Smooth muscle cell of the brain vasculature (primary cell): ENCODE measurements around the gene CFAP221.

Source experiments
- DNase-seq: peaks from one replicate; pipeline ENCODE4 v3.0.0-alpha.2; 2012; ENCODE audit warnings: low read depth, low spot score

Gene CFAP221

GRCh38 chr2:119644186-119644585 is 99.9 kb downstream of the CFAP221 start:
- DNase-seq, result no peak

- DNase-seq, result no peak
Observed at GRCh38 chr2:119645173-119645855, 101.1 kb downstream of the CFAP221 start.

- DNase-seq, result no peak
Observed at GRCh38 chr2:119646149-119646548, 101.9 kb downstream of the CFAP221 start.

GRCh38 chr2:119647440-119648169 is 103.4 kb downstream of the CFAP221 start:
- DNase-seq, result no peak

- no peak for DNase-seq
Observed at GRCh38 chr2:119649364-119649917, 105.2 kb downstream of the CFAP221 start.

GRCh38 chr2:119650206-119650605 is 106.0 kb downstream of the CFAP221 start:
- no peak for DNase-seq

GRCh38 chr2:119650846-119651370 is 106.7 kb downstream of the CFAP221 start:
- DNase-seq, result no peak

- no peak for DNase-seq
Observed at GRCh38 chr2:119657466-119658145, 113.4 kb downstream of the CFAP221 start.

- DNase-seq, result no peak
Observed at GRCh38 chr2:119659601-119660342, 115.5 kb downstream of the CFAP221 start.

- DNase-seq, result no peak
Observed at GRCh38 chr2:119660343-119660658, 116.1 kb downstream of the CFAP221 start.

GRCh38 chr2:119662297-119662696 is 118.0 kb downstream of the CFAP221 start:
- no peak for DNase-seq

GRCh38 chr2:119668546-119668945 is 124.3 kb downstream of the CFAP221 start:
- DNase-seq, result no peak

GRCh38 chr2:119671016-119671415 is 126.8 kb downstream of the CFAP221 start:
- DNase-seq, result no peak

- no peak for DNase-seq
Observed at GRCh38 chr2:119671752-119672151, 127.5 kb downstream of the CFAP221 start.

- DNase-seq, result no peak
Observed at GRCh38 chr2:119672161-119672862, 128.1 kb downstream of the CFAP221 start.

GRCh38 chr2:119673796-119674195 is 129.5 kb downstream of the CFAP221 start:
- no peak for DNase-seq

- no peak for DNase-seq
Observed at GRCh38 chr2:119674711-119675500, 130.7 kb downstream of the CFAP221 start.

- no peak for DNase-seq
Observed at GRCh38 chr2:119678021-119678656, 133.9 kb downstream of the CFAP221 start.

GRCh38 chr2:119679526-119679837 is 135.2 kb downstream of the CFAP221 start:
- DNase-seq, result no peak

GRCh38 chr2:119679846-119680245 is 135.6 kb downstream of the CFAP221 start:
- DNase-seq, result no peak
